Heart left ventricle (tissue), 16 donors: ENCODE measurements around the gene GUCY2C. TPM values are rescaled to one million over a fixed set of nuclear protein-coding genes. Genes with fewer than 3 reads are reported as not detected.

Source experiments
- ATAC-seq, 4 donors: fragments of 200-7000 bp; cut with Tn5 transposase; one replicate each; pipeline ENCODE4 v1.9.1; 2020 to 2022; ENCODE audit warnings: moderate library complexity in 4 of 4, mild to moderate bottlenecking in 3 of 4, moderate number of reproducible peaks in 1 of 4
- DNase-seq, 5 donors: peaks; one replicate each; pipeline ENCODE4 v3.0.0-alpha.2; 2020
- H3K27ac ChIP-seq, 12 donors: fragments of 200-600 bp; sonication (generic) in 4 of 12; one replicate each; pipeline versions ENCODE4 v1.5.0 to v1.8.0; 2016 to 2022; ENCODE audit warnings: mild to moderate bottlenecking in 2 of 12
- H3K27me3 ChIP-seq, 9 donors: fragments of 200-600 bp; sonication (generic) in 2 of 9; one replicate each; pipeline versions ENCODE4 v1.5.1 to v1.8.0; 2016 to 2022; ENCODE audit warnings: mild to moderate bottlenecking in 3 of 9
- H3K36me3 ChIP-seq, 9 donors: fragments of 200-600 bp; sonication (generic) in 2 of 9; one replicate each; pipeline versions ENCODE4 v1.5.0 to v1.8.0; 2018 to 2022; ENCODE audit warnings: mild to moderate bottlenecking in 2 of 9
- H3K4me1 ChIP-seq, 12 donors: fragments of 200-600 bp; sonication (generic) in 4 of 12; one replicate each; pipeline versions ENCODE4 v1.5.0 to v1.8.0; 2016 to 2022; ENCODE audit warnings: mild to moderate bottlenecking in 3 of 12
- H3K4me3 ChIP-seq, 12 donors: fragments of 200-600 bp; sonication (generic) in 4 of 12; one replicate each; pipeline versions ENCODE4 v1.5.0 to v1.8.0; 2017 to 2022; ENCODE audit warnings: mild to moderate bottlenecking in 9 of 12, moderate library complexity in 4 of 12
- H3K9me3 ChIP-seq, 12 donors: fragments of 200-600 bp; sonication (generic) in 4 of 12; one replicate each; pipeline versions ENCODE4 v1.5.0 to v1.8.0; 2016 to 2022; ENCODE audit warnings: mild to moderate bottlenecking in 1 of 12
- CTCF ChIP-seq, 12 donors: fragments of 200-600 bp; sonication (generic) in 4 of 12; IDR thresholded peaks; one replicate each; pipeline versions ENCODE4 v1.5.0 to v1.8.0; 2018 to 2022; ENCODE audit warnings: antibody characterized with exemption in 12 of 12, mild to moderate bottlenecking in 5 of 12
- POLR2A ChIP-seq, 2 donors: fragments of 450-650 bp; IDR thresholded peaks; one replicate each; pipeline ENCODE4 v1.6.1; 2017; ENCODE audit warnings: antibody characterized with exemption in 2 of 2, mild to moderate bottlenecking in 2 of 2, moderate library complexity in 2 of 2
- WGBS, 4 donors: extraction: QIAGEN DNeasy Blood & Tissue Kit in 2 of 4; methylation state at CpG; one replicate each; pipeline versions ENCODE4 v1.1.5 to v1.1.7; 2013 to 2018; 5-methylcytosine and 5-hydroxymethylcytosine counted together
- intact Hi-C, 10 donors: fragments of 100-400 bp; cut with DNase I; formaldehyde crosslinking; loops; one replicate each; pipeline versions ENCODE4 v1.11.1 to v1.14.2; 2022
- polyA plus RNA-seq, 2 donors: library from polyadenylated mRNA; stranded (reverse); fragments of 200-250 nt; gene quantifications; one replicate each; pipeline ENCODE4 v1.2.3, GENCODE V29; 2013
- total RNA-seq, 9 donors: library from RNA; depleted of rRNA in 2 of 9; stranded (reverse); fragments of >200 nt in 2 of 9; fragmentation: NEBNext Ultra II Directional in 3 of 9; extraction: Animal tissue kit (Norgen Biotek cat#: 25700) in 3 of 9; gene quantifications; one replicate each; pipeline versions ENCODE4 v1.1.0 to v1.2.4, GENCODE V29; 2016 to 2023
- donor health status: ischemic (EF 13 %, LVEDD 7.1; RV severe dilation, severe dysfunction).
- donor health status: healthy with polysubstance abuse.
- donor health status: DM: no; HTN: yes; CAD: no.
- donor health status: DM: no; HTN: no; CAD: no.
- donor health status: ischemic (EF 25% LVEDD 6.9; RV normal size, moderate dysfunction).
- donor health status: ischemic (EF 25% LVEDD 5.7; RV mildly dilated, moderate dysfunction).
- donor health status: healthy.
- donor health status: DM: yes; HTN: yes; CAD: no.
- donor health status: ischemic (EF 35%, LVEDD 5.7; RV mildly dilated, moderate dysfunction).
- donor health status: nonischemic (EF 11% LVEDD 7.7; RV severe dilation, severe dysfunction).
- donor health status: DM: yes; HTN: yes; CAD: no.
- donor health status: PGD.
- donor health status: ischemic (EF 29% LVEDD 5.4; RV normal size, mild dysfunction).
- donor health status: nonischemic (EF 23%, LVEDD 6.1; RV moderate dilation, normal function).

The GUCY2C gene
- total and polyA plus RNA-seq, 11 donors = 0.03 to 0.15 TPM; not detected in 9

GRCh38 chr12:14605401-14605989 is 90.9 kb downstream of the GUCY2C start:
- Histone ChIP-seq H3K27ac (no peak overlapping the region), H3K27me3 (no peaks in the 10 kb centered on the region), H3K9me3 (peaks cover 0 to 81% (median 43%) of the 10 kb centered on the region in 12 donors), H3K4me3 (no peak overlapping the region), H3K36me3 (no peaks in the 10 kb centered on the region), H3K4me1 (peaks cover 0 to 12% (median 0%) of the 10 kb centered on the region in 12 donors)
- no peak for TF ChIP-seq CTCF (IDR thresholded peaks at IDR 0.05)
- no peak for TF ChIP-seq POLR2A (IDR thresholded peaks at IDR 0.05)
- no peak for ATAC-seq
- 72 to 82% (median 77%) methylated on average over 3 of the region's 3 CpGs for WGBS, 4 donors
- DNase-seq = no peak
- intact Hi-C loops = no loop called here

GRCh38 chr12:14601692-14602478 is 94.5 kb downstream of the GUCY2C start:
- Histone ChIP-seq H3K4me1 (peaks cover 0 to 12% (median 0%) of the 10 kb centered on the region in 12 donors), H3K27me3 (no peaks in the 10 kb centered on the region), H3K27ac (no peak overlapping the region), H3K4me3 (no peak overlapping the region), H3K36me3 (no peaks in the 10 kb centered on the region), H3K9me3 (peaks cover 0 to 67% (median 32%) of the 10 kb centered on the region in 12 donors)
- TF ChIP-seq CTCF (IDR thresholded peaks at IDR 0.05) (no peak), POLR2A (IDR thresholded peaks at IDR 0.05) (no peak)
- WGBS, 4 donors = 76 to 81% (median 78%) methylated on average over 4 of the region's 4 CpGs
- intact Hi-C loops = no loop called here
- no peak for ATAC-seq
- DNase-seq = no peak

GRCh38 chr12:14597480-14597879 is 98.9 kb downstream of the GUCY2C start:
- H3K27ac ChIP-seq = no peak overlapping the region
- H3K4me1 ChIP-seq = peaks cover 0 to 10% (median 0%) of the 10 kb centered on the region in 12 donors
- H3K9me3 ChIP-seq = peaks cover 0 to 30% (median 5%) of the 10 kb centered on the region in 12 donors
- no peaks in the 10 kb centered on the region for H3K27me3 ChIP-seq
- DNase-seq (no peak), ATAC-seq (no peak)
- H3K36me3 ChIP-seq = no peaks in the 10 kb centered on the region
- no peak overlapping the region for H3K4me3 ChIP-seq
- intact Hi-C loops = no loop called here
- no peak for TF ChIP-seq POLR2A (IDR thresholded peaks at IDR 0.05)
- TF ChIP-seq CTCF (IDR thresholded peaks at IDR 0.05) = no peak
- WGBS, 4 donors = 89 to 94% (median 93%) methylated on average over 3 of the region's 3 CpGs

- peaks cover 0 to 7% (median 0%) of the 10 kb centered on the region in 12 donors for H3K9me3 ChIP-seq
- TF ChIP-seq POLR2A (IDR thresholded peaks at IDR 0.05) (no peak), CTCF (IDR thresholded peaks at IDR 0.05) (no peak)
- intact Hi-C loops = no loop called here
- ATAC-seq = no peak
- DNase-seq = no peak
- no peak overlapping the region for H3K27ac ChIP-seq
- no peak overlapping the region for H3K4me3 ChIP-seq
- no peaks in the 10 kb centered on the region for H3K36me3 ChIP-seq
- WGBS, 4 donors = 14 to 29% (median 19%) methylated on average over 1 of the region's 1 CpG
- peaks cover 0 to 9% (median 0%) of the 10 kb centered on the region in 12 donors for H3K4me1 ChIP-seq
- H3K27me3 ChIP-seq = no peaks in the 10 kb centered on the region
Measured at GRCh38 chr12:14591719-14592118, 104.7 kb downstream of the GUCY2C start.
